ENCODE data around the gene SLC25A18.

- TF ChIP-seq CTCF (IDR thresholded peaks at IDR 0.05) (no peak), ZBTB43 (CRISPR knock-in tag; IDR thresholded peaks at IDR 0.05) (no peak), TP53 (CRISPR knock-in tag; IDR thresholded peaks at IDR 0.05) (no peak), FOXK1 (CRISPR knock-in tag; IDR thresholded peaks at IDR 0.05) (no peak), ATF2 (CRISPR knock-in tag; IDR thresholded peaks at IDR 0.05; ENCODE audit: borderline replicate concordance, low read depth) (no peak), ATF3 (CRISPR knock-in tag; conservative IDR thresholded peaks at IDR 0.05) (no peak), ZNF423 (CRISPR knock-in tag; IDR thresholded peaks at IDR 0.05) (no peak)
Observed at GRCh38 chr22:17588606-17589005, 25.3 kb downstream of the SLC25A18 start.
